Adrenal gland (tissue), 12 donors: ENCODE data around the gene CST6. TPM values are rescaled to one million over a fixed set of nuclear protein-coding genes. Genes with fewer than 3 reads are reported as not detected.

Experiments used
- DNase-seq, 7 donors: peaks; one replicate each; pipeline ENCODE4 v3.0.0-alpha.2; 2019 to 2020
- H3K27ac ChIP-seq, 5 donors: fragments of 200-600 bp; sonication (generic) in 4 of 5; 1 replicate in 3 of 5; 2 replicates in 2 of 5; pipeline versions ENCODE4 v1.5.1 to v1.8.0; 2016 to 2020; ENCODE audit warnings: mild to moderate bottlenecking in 1 of 5
- H3K27me3 ChIP-seq: fragments of 200-600 bp; 2 replicates; pipeline ENCODE4 v1.8.0; 2021
- H3K36me3 ChIP-seq, 2 donors: fragments of 200-600 bp; replicated peaks in 1 of 2; 1 replicate in 1 of 2; 2 replicates in 1 of 2; pipeline versions ENCODE4 v1.5.1 to v1.8.0; 2018 to 2022
- H3K4me1 ChIP-seq, 2 donors: fragments of 200-600 bp; replicated peaks in 1 of 2; 1 replicate in 1 of 2; 2 replicates in 1 of 2; pipeline versions ENCODE4 v1.5.1 to v1.8.0; 2018 to 2021
- H3K4me3 ChIP-seq, 4 donors: fragments of 200-600 bp; sonication (generic) in 3 of 4; one replicate each; pipeline ENCODE4 v1.5.1; 2016 to 2018
- H3K9me3 ChIP-seq, 3 donors: fragments of 200-600 bp; sonication (generic) in 1 of 3; replicated peaks in 1 of 3; 1 replicate in 2 of 3; 2 replicates in 1 of 3; pipeline versions ENCODE4 v1.5.1 to v1.8.0; 2016 to 2021
- CTCF ChIP-seq, 6 experiments: fragments of 450-650 bp in 4 of 6; fragments of 200-600 bp in 2 of 6; sonication (generic) in 1 of 6; IDR thresholded peaks; 1 replicate in 5 of 6; 2 replicates in 1 of 6; pipeline versions ENCODE4 v1.5.1 to v1.8.0; 2016 to 2021; ENCODE audit warnings: antibody characterized with exemption in 6 of 6, mild to moderate bottlenecking in 2 of 6, moderate library complexity in 1 of 6
- POLR2A ChIP-seq, 2 donors: fragments of 450-650 bp; IDR thresholded peaks; one replicate each; pipeline ENCODE4 v1.6.1; 2017; ENCODE audit warnings: antibody characterized with exemption in 2 of 2, mild to moderate bottlenecking in 2 of 2, moderate library complexity in 1 of 2
- WGBS, 4 donors: extraction: QIAGEN DNeasy Blood & Tissue Kit in 2 of 4; methylation state at CpG; one replicate each; pipeline versions ENCODE4 v1.1.5 to v1.1.7; 2013 to 2017; 5-methylcytosine and 5-hydroxymethylcytosine counted together
- intact Hi-C, 2 donors: fragments of 100-400 bp; cut with DNase I; formaldehyde crosslinking; loops; one replicate each; pipeline versions ENCODE4 v1.14.1 to v1.15.0; 2022 to 2023
- polyA plus RNA-seq, 3 donors: library from polyadenylated mRNA; stranded (reverse); fragments of 200-250 nt in 2 of 3; fragments of 350-450 nt in 1 of 3; fragmentation: Illumina TruSeq in 1 of 3; extraction: RNeasy Lipid Tissue Mini Kit (QIAGEN cat#74804) in 1 of 3; gene quantifications; one replicate each; pipeline ENCODE4 v1.2.3, GENCODE V29; 2013 to 2014
- total RNA-seq, 9 donors: library from RNA; depleted of rRNA in 4 of 9; stranded (reverse); fragments of >200 nt in 4 of 9; fragments of 120-200 nt in 1 of 9; fragmentation: NEBNext Ultra II Directional in 1 of 9; extraction: Animal tissue kit (Norgen Biotek cat#: 25700) in 1 of 9; gene quantifications; one replicate each; pipeline versions ENCODE4 v1.1.0 to v1.2.4, GENCODE V29; 2013 to 2023
- donor health status: healthy with polysubstance abuse.
- donor health status: Bipolar disorder and iron deficiency.
- donor health status: DM: yes; HTN: yes; CAD: no.
- donor health status: DM: no; HTN: no; CAD: no.
- donor health status: DM: no; HTN: no; CAD: no.
- donor health status: DM: yes; HTN: yes; CAD: no.

The CST6 gene
- total and polyA plus RNA-seq, 12 donors = 0.24 to 0.55 TPM; not detected in 10

GRCh38 chr11:65981972-65982823 lies 29.6 kb upstream of the CST6 start:
- Histone ChIP-seq H3K27me3 (no peaks in the 10 kb centered on the region), H3K4me1 (no peaks in the 10 kb centered on the region), H3K27ac (no peak overlapping the region), H3K36me3 (peaks cover 0 to 23% of the 10 kb centered on the region in 2 donors), H3K4me3 (no peak overlapping the region), H3K9me3 (no peaks in the 10 kb centered on the region)
- no peak for DNase-seq
- no peak for TF ChIP-seq POLR2A (IDR thresholded peaks at IDR 0.05)
- no peak for TF ChIP-seq CTCF (IDR thresholded peaks at IDR 0.05)
- WGBS, 4 donors = 61 to 79% (median 75%) methylated on average over 6 to 16 of the region's 16 CpGs
- intact Hi-C loops = loop anchor here (5.0 to 10.0 kb wide), 2 partner anchors 100 to 257 kb away; partner anchors contain the start of gene RNASEH2C (in 1 of the 2)

- Histone ChIP-seq H3K27ac (no peak overlapping the region), H3K36me3 (peaks cover 0 to 15% of the 10 kb centered on the region in 2 donors), H3K4me1 (no peaks in the 10 kb centered on the region), H3K27me3 (no peaks in the 10 kb centered on the region), H3K9me3 (no peaks in the 10 kb centered on the region), H3K4me3 (no peak overlapping the region)
- TF ChIP-seq CTCF (IDR thresholded peaks at IDR 0.05) (no peak), POLR2A (IDR thresholded peaks at IDR 0.05) (no peak)
- 81 to 85% (median 83%) methylated on average over 14 to 22 of the region's 22 CpGs for WGBS, 4 donors
- DNase-seq = no peak
- intact Hi-C loops = loop anchor here (5.0 to 10.0 kb wide), 2 partner anchors 101 to 258 kb away; partner anchors contain the start of gene RNASEH2C (in 1 of the 2)
Observed at GRCh38 chr11:65982824-65983588, 28.8 kb upstream of the CST6 start.

GRCh38 chr11:65983589-65983987 lies 28.2 kb upstream of the CST6 start:
- Histone ChIP-seq H3K9me3 (no peaks in the 10 kb centered on the region), H3K4me1 (no peaks in the 10 kb centered on the region), H3K36me3 (peaks cover 0 to 9% of the 10 kb centered on the region in 2 donors), H3K27me3 (no peaks in the 10 kb centered on the region), H3K4me3 (no peak overlapping the region), H3K27ac (no peak overlapping the region)
- intact Hi-C loops = loop anchor here (5.0 to 10.0 kb wide), 2 partner anchors 101 to 259 kb away; partner anchors contain the start of gene RNASEH2C (in 1 of the 2)
- DNase-seq = no peak
- WGBS, 4 donors = 76 to 81% methylated on average over 5 of the region's 5 CpGs; no CpG with 5 or more reads in 2 of the 4 donors
- TF ChIP-seq CTCF (IDR thresholded peaks at IDR 0.05) = no peak
- TF ChIP-seq POLR2A (IDR thresholded peaks at IDR 0.05) = no peak

- Histone ChIP-seq H3K27ac (no peak overlapping the region), H3K9me3 (no peaks in the 10 kb centered on the region), H3K36me3 (no peaks in the 10 kb centered on the region), H3K4me3 (no peak overlapping the region), H3K27me3 (no peaks in the 10 kb centered on the region), H3K4me1 (no peaks in the 10 kb centered on the region)
- 66 to 85% (median 84%) methylated on average over 8 to 9 of the region's 9 CpGs for WGBS, 4 donors
- TF ChIP-seq CTCF (IDR thresholded peaks at IDR 0.05) (no peak), POLR2A (IDR thresholded peaks at IDR 0.05) (no peak)
- intact Hi-C loops = loop anchor here in 1 of 2 donors (10.0 kb wide), 1 partner anchor 263 kb away; the partner anchor contains the start of gene RNASEH2C
- DNase-seq = no peak
Observed at GRCh38 chr11:65987336-65987735, 24.5 kb upstream of the CST6 start.
